DOHH2 (cell line): ENCODE measurements around the gene TOGARAM2.

Source experiments
- H3F3A ChIP-seq: fragments of 200-600 bp; sonication (generic), shearing (Covaris generic); 2 replicates; pipeline ENCODE4 v1.6.0; 2016; ENCODE audit warnings: antibody characterized with exemption, mild to moderate bottlenecking; ENCODE audit not compliant: control insufficient read depth, insufficient read depth
- H3K27ac ChIP-seq: fragments of 200-600 bp; sonication (generic); 2 replicates; pipeline ENCODE4 v1.5.1; 2014; ENCODE audit warnings: low read depth, mild to moderate bottlenecking, low read length, moderate library complexity
- H3K27me3 ChIP-seq: fragments of 200-600 bp; sonication (generic); 2 replicates; pipeline ENCODE4 v1.6.1; 2014; ENCODE audit warnings: mild to moderate bottlenecking, low read length, mixed read lengths; ENCODE audit not compliant: control insufficient read depth
- H3K36me3 ChIP-seq: fragments of 200-600 bp; sonication (generic); 2 replicates; pipeline ENCODE4 v1.6.1; 2014; ENCODE audit warnings: mild to moderate bottlenecking, low read length, moderate library complexity, mixed read lengths; ENCODE audit not compliant: control insufficient read depth
- H3K4me1 ChIP-seq: fragments of 200-600 bp; sonication (generic); 2 replicates; pipeline ENCODE4 v1.6.1; 2014; ENCODE audit warnings: mild to moderate bottlenecking, low read length, mixed read lengths; ENCODE audit not compliant: control insufficient read depth
- H3K4me2 ChIP-seq: fragments of 200-600 bp; sonication (generic); 2 replicates; pipeline ENCODE4 v1.6.0; 2014; ENCODE audit warnings: mild to moderate bottlenecking, low read length, moderate library complexity
- H3K4me3 ChIP-seq: fragments of 200-600 bp; sonication (generic); 2 replicates; pipeline ENCODE4 v1.5.1; 2014; ENCODE audit warnings: mild to moderate bottlenecking, low read length, mixed read lengths
- H3K79me2 ChIP-seq: fragments of 200-600 bp; sonication (generic); 2 replicates; pipeline ENCODE4 v1.6.1; 2014; ENCODE audit warnings: mild to moderate bottlenecking, low read length, mixed read lengths; ENCODE audit not compliant: control insufficient read depth
- H3K9me2 ChIP-seq: fragments of 200-600 bp; sonication (generic); replicated peaks from 2 replicates; pipeline ENCODE4 v1.6.1; 2014; ENCODE audit warnings: mild to moderate bottlenecking, low read length, mixed read lengths; ENCODE audit not compliant: control insufficient read depth
- H3K9me3 ChIP-seq: fragments of 200-600 bp; sonication (generic); 2 replicates; pipeline ENCODE4 v1.6.1; 2014; ENCODE audit warnings: antibody characterized with exemption, low read length, mixed read lengths; ENCODE audit not compliant: control insufficient read depth, insufficient read depth
- H4K20me1 ChIP-seq: fragments of 200-600 bp; sonication (generic); 2 replicates; pipeline ENCODE4 v1.6.0; 2014; ENCODE audit warnings: low read depth, mild to moderate bottlenecking, antibody characterized with exemption, low read length, moderate library complexity; ENCODE audit not compliant: control insufficient read depth, insufficient read depth
- CTCF ChIP-seq: fragments of 200-600 bp; sonication (generic); IDR thresholded peaks from one replicate; pipeline ENCODE4 v1.5.1; 2014; ENCODE audit warnings: antibody characterized with exemption, mild to moderate bottlenecking, low read depth, low read length; ENCODE audit not compliant: poor library complexity, severe bottlenecking
- EZH2phosphoT487 ChIP-seq: fragments of 200-600 bp; sonication (generic); IDR thresholded peaks from 2 replicates; pipeline ENCODE4 v1.6.1; 2017; ENCODE audit warnings: borderline replicate concordance, mild to moderate bottlenecking, antibody characterized with exemption, low read length, moderate library complexity, mixed read lengths

The TOGARAM2 gene

GRCh38 chr2:29006092-29006979 is 25.2 kb downstream of the TOGARAM2 start:
- H3K4me2 ChIP-seq: no peak overlapping the region
- H3K4me3 ChIP-seq: no peak overlapping the region
- peaks cover 11% of the 10 kb centered on the region for H3F3A ChIP-seq
- H3K27me3 ChIP-seq: no peaks in the 10 kb centered on the region
- H3K9me3 ChIP-seq: peaks cover 23% of the 10 kb centered on the region; the same call in 1 of the 2 replicates
- no peaks in the 10 kb centered on the region for H3K9me2 ChIP-seq
- no peak for TF ChIP-seq CTCF
- TF ChIP-seq EZH2phosphoT487: no peak
- H3K79me2 ChIP-seq: no peaks in the 10 kb centered on the region
- no peak overlapping the region for H3K27ac ChIP-seq
- H3K36me3 ChIP-seq: no peaks in the 10 kb centered on the region
- no peaks in the 10 kb centered on the region for H4K20me1 ChIP-seq
- H3K4me1 ChIP-seq: no peaks in the 10 kb centered on the region

GRCh38 chr2:29006980-29007301 is 25.8 kb downstream of the TOGARAM2 start:
- peaks cover 11% of the 10 kb centered on the region for H3F3A ChIP-seq
- no peaks in the 10 kb centered on the region for H4K20me1 ChIP-seq
- H3K9me2 ChIP-seq: no peaks in the 10 kb centered on the region
- no peak overlapping the region for H3K4me2 ChIP-seq
- H3K79me2 ChIP-seq: no peaks in the 10 kb centered on the region
- H3K4me3 ChIP-seq: no peak overlapping the region
- peaks cover 4% of the 10 kb centered on the region; the same call in 1 of the 2 replicates for H3K27me3 ChIP-seq
- H3K36me3 ChIP-seq: no peaks in the 10 kb centered on the region
- no peak overlapping the region for H3K27ac ChIP-seq
- TF ChIP-seq CTCF (no peak), EZH2phosphoT487 (no peak)
- H3K9me3 ChIP-seq: peaks cover 23% of the 10 kb centered on the region; the same call in 1 of the 2 replicates
- no peaks in the 10 kb centered on the region for H3K4me1 ChIP-seq

GRCh38 chr2:29009270-29009669 is 28.2 kb downstream of the TOGARAM2 start:
- Histone ChIP-seq H3K9me2 (no peaks in the 10 kb centered on the region), H3K4me3 (no peak overlapping the region), H3K27ac (no peak overlapping the region), H3K36me3 (no peaks in the 10 kb centered on the region), H3K4me1 (no peaks in the 10 kb centered on the region), H4K20me1 (no peaks in the 10 kb centered on the region), H3K4me2 (no peak overlapping the region), H3K27me3 (peaks cover 10% of the 10 kb centered on the region; the same call in 1 of the 2 replicates), H3F3A (peaks cover 11% of the 10 kb centered on the region), H3K9me3 (peaks cover 22% of the 10 kb centered on the region; the same call in 1 of the 2 replicates), H3K79me2 (no peaks in the 10 kb centered on the region)
- TF ChIP-seq CTCF: no peak
- TF ChIP-seq EZH2phosphoT487: no peak
